HG03159 (cell line): ENCODE data around the gene HSD17B1.
"Not testable (repeated sequence)": the region's sequence is repeated elsewhere in the genome, so short reads cannot be mapped to it uniquely, and the experiment has no call there.

Experiments
- ATAC-seq: cut with Tn5 transposase; IDR thresholded peaks from one replicate; pipeline ENCODE4 v1.9.1; 2021; ENCODE audit warnings: mild to moderate bottlenecking, moderate library complexity; ENCODE audit not compliant: unreplicated experiment

Gene HSD17B1

GRCh38 chr17:42545755-42546505 is 6.8 kb upstream of the HSD17B1 start:
- ATAC-seq = not testable (repeated sequence)

GRCh38 chr17:42547001-42547461 is 5.7 kb upstream of the HSD17B1 start:
- no peak for ATAC-seq

GRCh38 chr17:42547698-42548069 is 5.0 kb upstream of the HSD17B1 start:
- no peak for ATAC-seq

- ATAC-seq = peak; percentile 55
Observed at GRCh38 chr17:42548070-42548837, 4.5 kb upstream of the HSD17B1 start.

GRCh38 chr17:42548993-42549755 is 3.5 kb upstream of the HSD17B1 start:
- no peak for ATAC-seq

- ATAC-seq = no peak
Observed at GRCh38 chr17:42553161-42553818, 567 bp downstream of the HSD17B1 start.

- ATAC-seq = no peak
Observed at GRCh38 chr17:42553866-42554249, 1.1 kb downstream of the HSD17B1 start.

- ATAC-seq = peak; percentile 78
Observed at GRCh38 chr17:42554250-42555121, 1.8 kb downstream of the HSD17B1 start.

GRCh38 chr17:42555122-42555622 is 2.4 kb downstream of the HSD17B1 start:
- no peak for ATAC-seq

GRCh38 chr17:42555961-42556617 is 3.4 kb downstream of the HSD17B1 start:
- not testable (repeated sequence) for ATAC-seq

GRCh38 chr17:42559075-42559474 is 6.4 kb downstream of the HSD17B1 start:
- no peak for ATAC-seq

- no peak for ATAC-seq
Observed at GRCh38 chr17:42560246-42560645, 7.5 kb downstream of the HSD17B1 start.

GRCh38 chr17:42561897-42562387 is 9.2 kb downstream of the HSD17B1 start, which contains the start of gene COASY:
TSS of gene COASY (plus strand) at chr17:42562148. CDS start at chr17:42562623, 475 bp downstream.
- no peak for ATAC-seq

- no peak for ATAC-seq
Observed at GRCh38 chr17:42562388-42563142, 9.8 kb downstream of the HSD17B1 start.

- no peak for ATAC-seq
Observed at GRCh38 chr17:42563143-42563509, 10.4 kb downstream of the HSD17B1 start.

GRCh38 chr17:42563543-42563942 is 10.8 kb downstream of the HSD17B1 start:
- no peak for ATAC-seq

GRCh38 chr17:42563950-42564349 is 11.2 kb downstream of the HSD17B1 start:
- ATAC-seq = no peak

GRCh38 chr17:42564815-42565522 is 12.2 kb downstream of the HSD17B1 start:
- ATAC-seq = no peak
